GM10266 (cell line): ENCODE results near the gene SIT1.
A peak's percentile ranks its signal among the peaks of the same experiment; 100 is the strongest.

Experiments used
- DNase-seq: peaks from one replicate; pipeline ENCODE4 v3.0.0; 2012; ENCODE audit errors: extremely low spot score
- TF ChIP-seq, protein P1 (sequence below): IDR thresholded peaks from 2 replicates; pipeline ENCODE4 v1.5.1; 2012; ENCODE audit warnings: mild to moderate bottlenecking, low read depth; ENCODE audit not compliant: control insufficient read depth, insufficient read depth; ENCODE audit errors: missing control alignments

Gene SIT1

DNA sequence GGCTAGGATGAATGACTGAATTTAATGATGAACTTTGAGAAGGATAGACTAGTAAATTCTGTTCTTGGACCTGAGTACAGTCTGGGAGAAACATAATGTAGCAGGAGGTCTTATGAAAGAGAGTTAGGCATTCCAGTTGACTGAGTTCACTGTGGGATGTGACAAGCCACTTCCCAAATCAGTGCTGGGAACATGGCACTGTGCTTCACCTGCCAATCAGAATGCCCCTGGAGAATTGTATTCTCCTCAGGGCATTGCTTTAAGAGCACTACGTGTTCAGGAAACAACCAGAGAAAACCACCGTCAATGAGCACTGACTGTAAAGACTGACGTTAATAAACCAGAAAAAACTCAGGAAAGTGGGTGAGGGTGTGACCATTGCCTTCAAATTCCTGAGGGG, 8.6 kb upstream of the SIT1 start:
- TF ChIP-seq, protein P1, sequence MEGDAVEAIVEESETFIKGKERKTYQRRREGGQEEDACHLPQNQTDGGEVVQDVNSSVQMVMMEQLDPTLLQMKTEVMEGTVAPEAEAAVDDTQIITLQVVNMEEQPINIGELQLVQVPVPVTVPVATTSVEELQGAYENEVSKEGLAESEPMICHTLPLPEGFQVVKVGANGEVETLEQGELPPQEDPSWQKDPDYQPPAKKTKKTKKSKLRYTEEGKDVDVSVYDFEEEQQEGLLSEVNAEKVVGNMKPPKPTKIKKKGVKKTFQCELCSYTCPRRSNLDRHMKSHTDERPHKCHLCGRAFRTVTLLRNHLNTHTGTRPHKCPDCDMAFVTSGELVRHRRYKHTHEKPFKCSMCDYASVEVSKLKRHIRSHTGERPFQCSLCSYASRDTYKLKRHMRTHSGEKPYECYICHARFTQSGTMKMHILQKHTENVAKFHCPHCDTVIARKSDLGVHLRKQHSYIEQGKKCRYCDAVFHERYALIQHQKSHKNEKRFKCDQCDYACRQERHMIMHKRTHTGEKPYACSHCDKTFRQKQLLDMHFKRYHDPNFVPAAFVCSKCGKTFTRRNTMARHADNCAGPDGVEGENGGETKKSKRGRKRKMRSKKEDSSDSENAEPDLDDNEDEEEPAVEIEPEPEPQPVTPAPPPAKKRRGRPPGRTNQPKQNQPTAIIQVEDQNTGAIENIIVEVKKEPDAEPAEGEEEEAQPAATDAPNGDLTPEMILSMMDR = no peak
- no peak for DNase-seq

- no peak for DNase-seq
- TF ChIP-seq, protein P1 = no peak
These were observed 8.2 kb upstream of the SIT1 start for GRCh38 chr9:35658968-35659220.

GRCh38 chr9:35658137-35658967, 7.6 kb upstream of the SIT1 start, which contains the start of gene CCDC107:
CCDC107 (plus strand) TSS chr9:35658292; CDS start chr9:35658380, 88 bp downstream.
- peak; percentile 96 for DNase-seq
- TF ChIP-seq, protein P1 = peak; percentile 77

DNA sequence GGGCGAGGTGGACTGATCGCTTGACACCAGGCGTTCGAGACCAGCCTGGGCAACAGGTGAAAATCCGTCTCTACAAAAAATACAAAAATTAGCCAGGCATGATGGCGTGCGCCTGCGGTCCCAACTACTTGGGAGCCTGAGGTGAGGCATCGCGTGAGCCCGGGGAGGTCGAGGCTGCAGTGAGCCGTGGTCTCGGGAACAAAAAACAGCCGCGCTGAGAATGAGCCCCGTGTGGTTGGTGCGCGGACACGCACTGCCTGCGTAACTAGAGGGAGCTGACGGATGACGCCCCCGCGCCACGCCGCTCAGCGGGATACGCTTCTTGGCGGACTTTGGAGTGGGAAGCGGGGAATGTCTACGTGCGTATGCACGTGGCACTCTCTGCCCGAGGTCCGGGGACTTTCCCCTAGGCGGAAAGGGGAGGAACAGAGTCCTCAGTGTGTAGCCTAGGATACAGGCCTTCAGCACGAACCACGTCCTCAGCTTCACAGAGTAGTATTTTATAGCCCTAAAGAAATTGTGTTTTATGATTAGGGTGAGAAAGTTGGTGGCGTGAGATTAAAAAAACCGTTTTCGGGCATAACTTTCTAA, 6.9 kb upstream of the SIT1 start, which contains the start of gene RMRP:
TSS of gene RMRP (minus strand) at position 474 of the 591 bp plus-strand sequence.
- TF ChIP-seq, protein P1 = no peak
- peak; percentile 93 for DNase-seq

- no peak for DNase-seq
- TF ChIP-seq, protein P1 = no peak
These were observed 6.3 kb upstream of the SIT1 start for GRCh38 chr9:35656831-35657545.

DNA sequence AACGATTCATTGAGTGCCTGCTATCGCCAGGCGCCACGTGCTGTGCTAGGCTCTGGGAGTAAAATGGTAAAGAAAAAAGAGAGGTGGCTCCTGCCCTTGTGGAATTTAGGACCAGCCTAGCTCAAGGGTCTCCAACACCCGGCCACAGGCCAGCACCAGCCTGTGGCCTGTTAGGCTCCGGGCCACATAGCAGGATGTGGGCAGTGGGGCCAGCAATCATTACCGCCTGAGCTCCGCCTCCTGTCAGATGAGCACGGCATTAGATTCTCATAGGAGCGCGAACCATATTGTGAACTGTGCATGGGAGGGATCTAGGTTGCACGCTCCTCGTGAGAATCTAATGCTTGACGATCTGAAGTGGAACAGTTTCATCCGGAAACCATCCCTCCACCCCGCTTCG, 5.6 kb upstream of the SIT1 start:
- TF ChIP-seq, protein P1 = no peak
- DNase-seq = no peak
